Measurements from ENCODE around the gene SMR3A.

- TF ChIP-seq POLR2A (IDR thresholded peaks at IDR 0.05) (no peak), CTCF (IDR thresholded peaks at IDR 0.05) (no peak)
Observed at GRCh38 chr4:70380578-70380977, 20.0 kb downstream of the SMR3A start.
